OCI-LY3 (cell line): ENCODE measurements around the gene DHX30.

ENCODE experiments used
- H2AFZ ChIP-seq: fragments of 200-600, 300-600 bp; shearing (Covaris generic); 2 replicates; pipeline ENCODE4 v1.6.0; 2014; ENCODE audit warnings: antibody characterized with exemption, low read depth, low read length
- H3K27ac ChIP-seq: fragments of 200-600, 300-600 bp; sonication (generic); 2 replicates; pipeline ENCODE4 v1.5.1; 2014; ENCODE audit warnings: mild to moderate bottlenecking, low read length, moderate library complexity, mixed read lengths
- H3K27me3 ChIP-seq: fragments of 200-600, 300-600 bp; sonication (generic); 2 replicates; pipeline ENCODE4 v1.6.1; 2014; ENCODE audit warnings: low read depth, low read length, mixed read lengths
- H3K36me3 ChIP-seq: fragments of 200-600, 300-600 bp; sonication (generic); replicated peaks from 2 replicates; pipeline ENCODE3; 2014; ENCODE audit warnings: low read depth, low read length, mixed read lengths
- H3K4me1 ChIP-seq: fragments of 300-600, 200-600 bp; sonication (generic); 2 replicates; pipeline ENCODE4 v1.6.1; 2014; ENCODE audit warnings: low read length, mixed read lengths
- H3K4me2 ChIP-seq: fragments of 200-600, 300-600 bp; sonication (generic); 2 replicates; pipeline ENCODE4 v1.6.1; 2014; ENCODE audit warnings: low read length, mixed read lengths
- H3K4me3 ChIP-seq: fragments of 300-600, 200-600 bp; sonication (generic); 2 replicates; pipeline ENCODE4 v1.5.1; 2014; ENCODE audit warnings: antibody characterized with exemption, mild to moderate bottlenecking, low read length, moderate library complexity
- H3K79me2 ChIP-seq: fragments of 300-600, 200-600 bp; shearing (Covaris generic); 2 replicates; pipeline ENCODE4 v1.6.1; 2014; ENCODE audit warnings: mild to moderate bottlenecking, low read length, mixed read lengths
- H3K9ac ChIP-seq: fragments of 300-600, 200-600 bp; shearing (Covaris generic); 2 replicates; pipeline ENCODE4 v1.6.0; 2014; ENCODE audit warnings: mild to moderate bottlenecking, low read length, moderate library complexity
- H3K9me3 ChIP-seq: fragments of 200-600, 300-600 bp; shearing (Covaris generic); 2 replicates; pipeline ENCODE4 v1.6.1; 2014; ENCODE audit warnings: low read length, mixed read lengths; ENCODE audit not compliant: insufficient read depth
- H4K20me1 ChIP-seq: fragments of 200-600, 300-600 bp; sonication (generic); 2 replicates; pipeline ENCODE4 v1.6.1; 2016; ENCODE audit warnings: low read length, mixed read lengths; ENCODE audit not compliant: insufficient read depth
- EZH2phosphoT487 ChIP-seq: fragments of 200-600 bp; shearing (Covaris generic); IDR thresholded peaks from 2 replicates; pipeline ENCODE4 v1.6.1; 2018; ENCODE audit warnings: antibody characterized with exemption, mixed run types, low read depth
- TF ChIP-seq, protein P1 (sequence below): fragments of 200-600, 300-600 bp; sonication (generic); IDR thresholded peaks from 2 replicates; pipeline ENCODE4 v1.5.1; 2014; ENCODE audit warnings: antibody characterized with exemption, low read length, low read depth

Gene DHX30

DNA sequence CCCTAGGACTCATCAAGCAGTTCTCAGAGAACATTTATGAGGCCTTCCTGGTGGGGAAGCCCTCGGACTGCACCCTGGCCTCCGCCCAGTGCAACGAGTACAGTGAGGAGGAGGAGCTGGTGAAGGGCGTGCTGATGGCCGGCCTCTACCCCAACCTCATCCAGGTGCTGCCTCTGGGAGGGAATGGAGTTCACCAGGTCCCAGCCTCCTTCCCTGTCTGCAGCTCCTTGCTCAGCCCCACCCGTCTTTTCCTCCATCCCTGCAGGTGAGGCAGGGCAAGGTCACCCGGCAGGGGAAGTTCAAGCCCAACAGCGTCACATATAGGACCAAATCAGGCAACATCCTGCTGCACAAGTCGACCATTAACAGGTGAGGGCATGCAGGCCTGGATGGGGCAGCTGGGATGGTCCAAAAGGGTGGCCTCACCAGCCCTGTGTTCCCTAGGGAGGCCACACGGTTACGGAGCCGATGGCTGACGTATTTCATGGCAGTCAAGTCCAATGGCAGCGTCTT is 46.3 kb downstream of the DHX30 start:
- H3K4me3 ChIP-seq = no peak overlapping the region
- H2AFZ ChIP-seq = no peak overlapping the region
- TF ChIP-seq, protein P1, sequence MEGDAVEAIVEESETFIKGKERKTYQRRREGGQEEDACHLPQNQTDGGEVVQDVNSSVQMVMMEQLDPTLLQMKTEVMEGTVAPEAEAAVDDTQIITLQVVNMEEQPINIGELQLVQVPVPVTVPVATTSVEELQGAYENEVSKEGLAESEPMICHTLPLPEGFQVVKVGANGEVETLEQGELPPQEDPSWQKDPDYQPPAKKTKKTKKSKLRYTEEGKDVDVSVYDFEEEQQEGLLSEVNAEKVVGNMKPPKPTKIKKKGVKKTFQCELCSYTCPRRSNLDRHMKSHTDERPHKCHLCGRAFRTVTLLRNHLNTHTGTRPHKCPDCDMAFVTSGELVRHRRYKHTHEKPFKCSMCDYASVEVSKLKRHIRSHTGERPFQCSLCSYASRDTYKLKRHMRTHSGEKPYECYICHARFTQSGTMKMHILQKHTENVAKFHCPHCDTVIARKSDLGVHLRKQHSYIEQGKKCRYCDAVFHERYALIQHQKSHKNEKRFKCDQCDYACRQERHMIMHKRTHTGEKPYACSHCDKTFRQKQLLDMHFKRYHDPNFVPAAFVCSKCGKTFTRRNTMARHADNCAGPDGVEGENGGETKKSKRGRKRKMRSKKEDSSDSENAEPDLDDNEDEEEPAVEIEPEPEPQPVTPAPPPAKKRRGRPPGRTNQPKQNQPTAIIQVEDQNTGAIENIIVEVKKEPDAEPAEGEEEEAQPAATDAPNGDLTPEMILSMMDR = no peak
- TF ChIP-seq EZH2phosphoT487 = no peak
- H3K79me2 ChIP-seq = no peaks in the 10 kb centered on the region
- H3K4me1 ChIP-seq = no peaks in the 10 kb centered on the region
- no peaks in the 10 kb centered on the region for H3K9me3 ChIP-seq
- H3K27me3 ChIP-seq = no peaks in the 10 kb centered on the region
- no peaks in the 10 kb centered on the region for H4K20me1 ChIP-seq
- H3K4me2 ChIP-seq = no peak overlapping the region
- H3K27ac ChIP-seq = no peak overlapping the region
- no peak overlapping the region for H3K9ac ChIP-seq
- peaks cover 53% of the 10 kb centered on the region for H3K36me3 ChIP-seq

GRCh38 chr3:47849699-47850563 is 47.0 kb downstream of the DHX30 start:
- H3K36me3 ChIP-seq = peaks cover 49% of the 10 kb centered on the region

GRCh38 chr3:47850564-47851410 is 47.8 kb downstream of the DHX30 start:
- H3K4me2 ChIP-seq = no peak overlapping the region
- TF ChIP-seq, protein P1 = no peak
- no peak for TF ChIP-seq EZH2phosphoT487
- H3K27me3 ChIP-seq = no peaks in the 10 kb centered on the region
- no peak overlapping the region for H2AFZ ChIP-seq
- H3K9ac ChIP-seq = no peak overlapping the region
- no peaks in the 10 kb centered on the region for H4K20me1 ChIP-seq
- no peaks in the 10 kb centered on the region for H3K79me2 ChIP-seq
- H3K36me3 ChIP-seq = peaks cover 46% of the 10 kb centered on the region
- no peaks in the 10 kb centered on the region for H3K4me1 ChIP-seq
- H3K4me3 ChIP-seq = no peak overlapping the region
- no peak overlapping the region for H3K27ac ChIP-seq
- H3K9me3 ChIP-seq = no peaks in the 10 kb centered on the region

More at GRCh38 chr3:47849699-47850563, 47.0 kb downstream of the DHX30 start:
- Histone ChIP-seq H2AFZ (no peak overlapping the region), H3K4me3 (no peak overlapping the region), H4K20me1 (no peaks in the 10 kb centered on the region), H3K27ac (no peak overlapping the region), H3K79me2 (no peaks in the 10 kb centered on the region), H3K9ac (no peak overlapping the region), H3K4me1 (no peaks in the 10 kb centered on the region), H3K4me2 (no peak overlapping the region), H3K9me3 (no peaks in the 10 kb centered on the region), H3K27me3 (no peaks in the 10 kb centered on the region)
- no peak for TF ChIP-seq EZH2phosphoT487
- TF ChIP-seq, protein P1 = peak; percentile 21; the same call in 1 of the 2 replicates
